Natural killer cell (primary cell): Measurements from ENCODE around the gene EYS. TPM values are rescaled to one million over a fixed set of nuclear protein-coding genes. Genes with fewer than 3 reads are reported as not detected.

Experiments
- ATAC-seq, 3 donors: fragments of 150-1000 bp in 2 of 3; fragments of 200-7000 bp in 1 of 3; cut with Tn5 transposase; 1 replicate in 1 of 3; 2 replicates in 2 of 3; pipeline ENCODE4 v1.10.0; 2021; ENCODE audit warnings: mild to moderate bottlenecking in 2 of 3, moderate library complexity in 2 of 3
- DNase-seq, 2 donors: peaks; one replicate each; pipeline versions ENCODE4 v3.0.0 to v3.0.0-alpha.2; 2013 to 2021; ENCODE audit warnings: mixed read lengths in 1 of 2
- H3K27ac ChIP-seq: one replicate; pipeline ENCODE4 v1.5.1; 2013; ENCODE audit warnings: mild to moderate bottlenecking, low read length
- H3K27me3 ChIP-seq: one replicate; pipeline ENCODE4 v1.6.1; 2013; ENCODE audit warnings: low read length; ENCODE audit not compliant: control insufficient read depth, insufficient read depth
- H3K36me3 ChIP-seq: one replicate; pipeline ENCODE4 v1.6.1; 2013; ENCODE audit warnings: low read length; ENCODE audit not compliant: control insufficient read depth, insufficient read depth
- H3K4me1 ChIP-seq: one replicate; pipeline ENCODE4 v1.6.1; 2013; ENCODE audit warnings: low read length; ENCODE audit not compliant: control insufficient read depth, insufficient read depth
- H3K4me3 ChIP-seq: one replicate; pipeline ENCODE4 v1.5.1; 2013; ENCODE audit warnings: low read length
- H3K9me3 ChIP-seq: one replicate; pipeline ENCODE4 v1.6.1; 2013; ENCODE audit warnings: low read length; ENCODE audit not compliant: control insufficient read depth, insufficient read depth
- H3K27ac Mint-ChIP-seq, 2 donors: one replicate each; pipeline ENCODE4 v1.8.0; 2022; ENCODE audit warnings: mild to moderate bottlenecking in 2 of 2, mixed read lengths in 2 of 2, moderate library complexity in 1 of 2
- H3K27me3 Mint-ChIP-seq, 2 donors: one replicate each; pipeline ENCODE4 v1.8.0; 2022; ENCODE audit warnings: low read depth in 2 of 2, mixed read lengths in 2 of 2
- H3K36me3 Mint-ChIP-seq: one replicate; pipeline ENCODE4 v1.8.0; 2022; ENCODE audit warnings: mixed read lengths
- H3K4me1 Mint-ChIP-seq, 2 donors: one replicate each; pipeline ENCODE4 v1.8.0; 2022; ENCODE audit warnings: mixed read lengths in 2 of 2
- H3K4me3 Mint-ChIP-seq: one replicate; pipeline ENCODE4 v1.8.0; 2022; ENCODE audit warnings: mild to moderate bottlenecking, moderate library complexity, mixed read lengths
- H3K9me3 Mint-ChIP-seq, 2 donors: one replicate each; pipeline ENCODE4 v1.8.0; 2022; ENCODE audit warnings: mixed read lengths in 2 of 2
- CTCF ChIP-seq: fragments of 200-600 bp; IDR thresholded peaks from one replicate; pipeline ENCODE4 v1.8.0; 2022; ENCODE audit warnings: antibody characterized with exemption
- WGBS: methylation state at CpG from one replicate; pipeline ENCODE4 v1.1.7; 2013; ENCODE audit warnings: missing lambda C conversion rate; ENCODE audit not compliant: insufficient coverage; 5-methylcytosine and 5-hydroxymethylcytosine counted together
- intact Hi-C: fragments of 100-400 bp; cut with micrococcal nuclease; formaldehyde crosslinking; loops from one replicate; pipeline ENCODE4 v1.14.2; 2022
- total RNA-seq, 4 donors: library from RNA; stranded (reverse); fragments of 120-200 nt in 1 of 4; gene quantifications; one replicate each; pipeline versions ENCODE4 v1.2.3 to v1.2.4, GENCODE V29; 2013 to 2022

EYS gene
- total RNA-seq, 3 donors from 2014 or later (not counting 1 experiment from before 2014, with no cell fraction given), result 0.55 TPM; not detected in 2

- intact Hi-C loops, result no loop called here
- H3K27me3 Mint-ChIP-seq, result no peaks in the 10 kb centered on the region
- Histone ChIP-seq H3K27ac (no peak overlapping the region), H3K36me3 (no peaks in the 10 kb centered on the region), H3K27me3 (no peaks in the 10 kb centered on the region), H3K4me1 (no peaks in the 10 kb centered on the region), H3K9me3 (no peaks in the 10 kb centered on the region), H3K4me3 (no peak overlapping the region)
- WGBS, result 79% methylated on average over 1 of the region's 1 CpG
- H3K27ac Mint-ChIP-seq, result no peak overlapping the region
- H3K36me3 Mint-ChIP-seq, result peaks cover 7% of the 10 kb centered on the region
- TF ChIP-seq CTCF, result no peak
- peaks cover 10 to 13% of the 10 kb centered on the region in 2 donors for H3K9me3 Mint-ChIP-seq
- no peak for ATAC-seq
- DNase-seq, result no peak
- H3K4me3 Mint-ChIP-seq, result no peak overlapping the region
- no peaks in the 10 kb centered on the region for H3K4me1 Mint-ChIP-seq
Measured at GRCh38 chr6:64103480-64103879, 1603.5 kb downstream of the EYS start.

- no peaks in the 10 kb centered on the region for H3K4me1 ChIP-seq
- Mint-ChIP-seq H3K4me1 (no peaks in the 10 kb centered on the region), H3K9me3 (peaks cover 4 to 12% of the 10 kb centered on the region in 2 donors), H3K27me3 (no peaks in the 10 kb centered on the region), H3K27ac (no peak overlapping the region), H3K4me3 (no peak overlapping the region), H3K36me3 (no peaks in the 10 kb centered on the region)
- no peak for ATAC-seq
- intact Hi-C loops, result no loop called here
- DNase-seq, result no peak
- TF ChIP-seq CTCF, result no peak
- H3K4me3 ChIP-seq, result no peak overlapping the region
- H3K27ac ChIP-seq, result no peak overlapping the region
- no peaks in the 10 kb centered on the region for H3K9me3 ChIP-seq
- 69% methylated on average over 2 of the region's 2 CpGs for WGBS
- no peaks in the 10 kb centered on the region for H3K36me3 ChIP-seq
- no peaks in the 10 kb centered on the region for H3K27me3 ChIP-seq
Measured at GRCh38 chr6:64100702-64101303, 1606.2 kb downstream of the EYS start.

- TF ChIP-seq CTCF, result no peak
- Mint-ChIP-seq H3K4me1 (no peaks in the 10 kb centered on the region), H3K9me3 (peaks cover 11 to 29% of the 10 kb centered on the region in 2 donors), H3K27ac (no peak overlapping the region), H3K4me3 (no peak overlapping the region), H3K27me3 (no peaks in the 10 kb centered on the region), H3K36me3 (no peaks in the 10 kb centered on the region)
- H3K27me3 ChIP-seq, result no peaks in the 10 kb centered on the region
- DNase-seq, result no peak
- no peaks in the 10 kb centered on the region for H3K9me3 ChIP-seq
- intact Hi-C loops, result no loop called here
- H3K27ac ChIP-seq, result no peak overlapping the region
- no peaks in the 10 kb centered on the region for H3K4me1 ChIP-seq
- no peaks in the 10 kb centered on the region for H3K36me3 ChIP-seq
- ATAC-seq, result no peak
- WGBS, result 82% methylated on average over 2 of the region's 2 CpGs
- no peak overlapping the region for H3K4me3 ChIP-seq
Measured at GRCh38 chr6:64090352-64090751, 1616.7 kb downstream of the EYS start.

GRCh38 chr6:64085126-64085525 is 1621.9 kb downstream of the EYS start:
- DNase-seq, result no peak
- Histone ChIP-seq H3K9me3 (no peaks in the 10 kb centered on the region), H3K27me3 (no peaks in the 10 kb centered on the region), H3K36me3 (no peaks in the 10 kb centered on the region), H3K4me1 (no peaks in the 10 kb centered on the region), H3K27ac (no peak overlapping the region), H3K4me3 (no peak overlapping the region)
- Mint-ChIP-seq H3K27me3 (no peaks in the 10 kb centered on the region), H3K27ac (no peak overlapping the region), H3K4me3 (no peak overlapping the region), H3K9me3 (peaks cover 8 to 22% of the 10 kb centered on the region in 2 donors), H3K4me1 (no peaks in the 10 kb centered on the region), H3K36me3 (no peaks in the 10 kb centered on the region)
- TF ChIP-seq CTCF, result no peak
- no peak for ATAC-seq
- WGBS, result 94% methylated on average over 6 of the region's 13 CpGs
- intact Hi-C loops, result no loop called here
